A673 (cell line): ENCODE results near the gene TGFA.

Experiments
- EZH2 ChIP-seq: fragments of 200-600 bp; sonication (generic); IDR thresholded peaks from 2 replicates; pipeline ENCODE4 v1.6.1; 2017; ENCODE audit warnings: borderline replicate concordance, low read depth, mild to moderate bottlenecking, mixed read lengths, antibody characterized with exemption, low read length; ENCODE audit not compliant: poor library complexity, severe bottlenecking
- TF ChIP-seq, protein P1 (sequence below): fragments of 300-800, 200-600 bp; sonication (generic); conservative IDR thresholded peaks from 2 replicates; pipeline ENCODE4 v1.5.1; 2017; ENCODE audit warnings: low read depth, mild to moderate bottlenecking, antibody characterized with exemption, low read length, moderate library complexity, mixed read lengths

- TF ChIP-seq, protein P1, sequence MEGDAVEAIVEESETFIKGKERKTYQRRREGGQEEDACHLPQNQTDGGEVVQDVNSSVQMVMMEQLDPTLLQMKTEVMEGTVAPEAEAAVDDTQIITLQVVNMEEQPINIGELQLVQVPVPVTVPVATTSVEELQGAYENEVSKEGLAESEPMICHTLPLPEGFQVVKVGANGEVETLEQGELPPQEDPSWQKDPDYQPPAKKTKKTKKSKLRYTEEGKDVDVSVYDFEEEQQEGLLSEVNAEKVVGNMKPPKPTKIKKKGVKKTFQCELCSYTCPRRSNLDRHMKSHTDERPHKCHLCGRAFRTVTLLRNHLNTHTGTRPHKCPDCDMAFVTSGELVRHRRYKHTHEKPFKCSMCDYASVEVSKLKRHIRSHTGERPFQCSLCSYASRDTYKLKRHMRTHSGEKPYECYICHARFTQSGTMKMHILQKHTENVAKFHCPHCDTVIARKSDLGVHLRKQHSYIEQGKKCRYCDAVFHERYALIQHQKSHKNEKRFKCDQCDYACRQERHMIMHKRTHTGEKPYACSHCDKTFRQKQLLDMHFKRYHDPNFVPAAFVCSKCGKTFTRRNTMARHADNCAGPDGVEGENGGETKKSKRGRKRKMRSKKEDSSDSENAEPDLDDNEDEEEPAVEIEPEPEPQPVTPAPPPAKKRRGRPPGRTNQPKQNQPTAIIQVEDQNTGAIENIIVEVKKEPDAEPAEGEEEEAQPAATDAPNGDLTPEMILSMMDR = no peak
- TF ChIP-seq EZH2 = no peak
These were observed 7.2 kb downstream of the TGFA start for GRCh38 chr2:70546376-70546775.
